ENCODE results near the gene BLID. TPM values are rescaled to one million over a fixed set of nuclear protein-coding genes. Genes with fewer than 3 reads are reported as not detected.

Gene BLID
- total RNA-seq, 1 experiment from 2014 or later, result 0.41 TPM

GRCh38 chr11:122102426-122102825, 13.6 kb downstream of the BLID start:
- intact Hi-C loops (cut with micrococcal nuclease; ENCODE audit: unreplicated experiment) (loop anchor here (5.0 kb wide), 1 partner anchor 80 kb away; no protein-coding TSS in a partner anchor), in situ Hi-C loops (cut with HindIII; ENCODE audit: low pct_unique_long_range_greater_than_20kb, low sequenced_read_pairs) (no loop called here)
- no peak for ATAC-seq
- no TSS peak for BruUV-seq (replicated peaks)
- peaks cover 3% of the 10 kb centered on the region for H3K4me1 ChIP-seq (ENCODE audit: control insufficient read depth, insufficient read depth, low read length)
- ChIA-PET CTCF (no interaction called here), POLR2A (no interaction called here)
- H3K4me3 ChIP-seq (ENCODE audit: low read depth in 2 of 2, low read length in 2 of 2), result no peak overlapping the region; a peak in 1 of 4 replicates
- H3K9me3 ChIP-seq (ENCODE audit: control insufficient read depth, insufficient read depth, low read depth, low read length), result no peaks in the 10 kb centered on the region
- H3K36me3 ChIP-seq (ENCODE audit: control insufficient read depth, insufficient read depth, low read length), result no peaks in the 10 kb centered on the region
- TF ChIP-seq CTCF (IDR thresholded peaks at IDR 0.05) (no peak), SIN3A (IDR thresholded peaks at IDR 0.05; ENCODE audit: borderline replicate concordance, insufficient read depth, low read depth, low read length) (no peak), REST (IDR thresholded peaks at IDR 0.05; ENCODE audit: insufficient read depth in 1 of 2, low read depth in 2 of 2, low read length in 1 of 2) (no peak), POLR2AphosphoS5 (IDR thresholded peaks at IDR 0.05; ENCODE audit: low read depth, low read length) (no peak), TCF7L2 (IDR thresholded peaks at IDR 0.05; ENCODE audit: low read depth, low read length) (no peak)
- H3K27me3 ChIP-seq (ENCODE audit: control insufficient read depth, insufficient read depth, low read length), result no peaks in the 10 kb centered on the region
- H3K27ac ChIP-seq (ENCODE audit: low read length), result peak overlapping the region; percentile 80
- no peak for DNase-seq (ENCODE audit: low read depth, low spot score)

- Histone ChIP-seq H3K27me3 (ENCODE audit: control insufficient read depth, insufficient read depth, low read length) (no peaks in the 10 kb centered on the region), H3K36me3 (ENCODE audit: control insufficient read depth, insufficient read depth, low read length) (no peaks in the 10 kb centered on the region), H3K27ac (ENCODE audit: low read length) (peak overlapping the region; percentile 80), H3K9me3 (ENCODE audit: control insufficient read depth, insufficient read depth, low read depth, low read length) (no peaks in the 10 kb centered on the region), H3K4me3 (ENCODE audit: low read depth in 2 of 2, low read length in 2 of 2) (peak overlapping the region; percentile 19 to 43; a peak in 3 of 4 replicates), H3K4me1 (ENCODE audit: control insufficient read depth, insufficient read depth, low read length) (peaks cover 3% of the 10 kb centered on the region)
- BruUV-seq (replicated peaks), result no TSS peak
- in situ Hi-C loops (cut with HindIII; ENCODE audit: low pct_unique_long_range_greater_than_20kb, low sequenced_read_pairs) (no loop called here), intact Hi-C loops (cut with micrococcal nuclease; ENCODE audit: unreplicated experiment) (loop anchor here (1.0 to 5.0 kb wide), 2 partner anchors 79 to 445 kb away; no protein-coding TSS in a partner anchor)
- no peak for TF ChIP-seq REST (IDR thresholded peaks at IDR 0.05; ENCODE audit: insufficient read depth in 1 of 2, low read depth in 2 of 2, low read length in 1 of 2)
- TF ChIP-seq SIN3A (IDR thresholded peaks at IDR 0.05; ENCODE audit: borderline replicate concordance, insufficient read depth, low read depth, low read length), result no peak
- peak; percentile 76 for TF ChIP-seq CTCF (IDR thresholded peaks at IDR 0.05)
- no peak for TF ChIP-seq POLR2AphosphoS5 (IDR thresholded peaks at IDR 0.05; ENCODE audit: low read depth, low read length)
- DNase-seq (ENCODE audit: low read depth, low spot score), result no peak
- ChIA-PET POLR2A (no interaction called here), CTCF (interaction anchor here (1.0 to 1.2 kb wide), 2 partner anchors 445 to 447 kb away, joined by 4 to 5 read pairs; no protein-coding TSS in a partner anchor)
- peak; percentile 57 for ATAC-seq
Measured at GRCh38 chr11:122101625-122102291, 14.3 kb downstream of the BLID start.

All from Panc1 (cell line).